Pons (tissue), 1 donor: ENCODE measurements around the gene TNFSF13.
"Not testable (repeated sequence)": the region's sequence is repeated elsewhere in the genome, so short reads cannot be mapped to it uniquely, and the experiment has no call there.

Source experiments
- DNase-seq: peaks from one replicate; pipeline ENCODE4 v3.0.0-alpha.2; 2016; ENCODE audit warnings: low spot score

TNFSF13 gene

GRCh38 chr17:7591596-7591995, 33.0 kb downstream of the TNFSF13 start:
- no peak for DNase-seq

- no peak for DNase-seq
Observed at GRCh38 chr17:7592422-7593021, 34.0 kb downstream of the TNFSF13 start.

GRCh38 chr17:7593296-7593695, 34.7 kb downstream of the TNFSF13 start:
- DNase-seq = no peak

- not testable (repeated sequence) for DNase-seq
Observed at GRCh38 chr17:7597561-7597960, 39.0 kb downstream of the TNFSF13 start.

GRCh38 chr17:7606280-7606679, 47.7 kb downstream of the TNFSF13 start:
- DNase-seq = no peak

GRCh38 chr17:7610641-7611040, 52.1 kb downstream of the TNFSF13 start:
- no peak for DNase-seq
